GM13977 (cell line): Measurements from ENCODE around the gene C14orf93.
A peak's percentile ranks its signal among the peaks of the same experiment; 100 is the strongest.

Experiments used
- DNase-seq: peaks from one replicate; pipeline ENCODE4 v3.0.0; 2012; ENCODE audit warnings: low spot score
- in situ Hi-C: fragments of 300-500 bp; cut with MboI; formaldehyde crosslinking; loops from one replicate; pipeline ENCODE4 v1.12.0; 2022; ENCODE audit warnings: low sequenced_read_pairs, low pct_unique_long_range_greater_than_20kb, mixed read lengths, inconsistent platforms; ENCODE audit not compliant: unreplicated experiment
- TF ChIP-seq, protein P1 (sequence below): IDR thresholded peaks from 2 replicates; pipeline ENCODE4 v1.5.1; 2012; ENCODE audit warnings: mild to moderate bottlenecking, control low read depth; ENCODE audit not compliant: insufficient read depth; ENCODE audit errors: extremely low read depth, missing control alignments

C14orf93 gene

DNA sequence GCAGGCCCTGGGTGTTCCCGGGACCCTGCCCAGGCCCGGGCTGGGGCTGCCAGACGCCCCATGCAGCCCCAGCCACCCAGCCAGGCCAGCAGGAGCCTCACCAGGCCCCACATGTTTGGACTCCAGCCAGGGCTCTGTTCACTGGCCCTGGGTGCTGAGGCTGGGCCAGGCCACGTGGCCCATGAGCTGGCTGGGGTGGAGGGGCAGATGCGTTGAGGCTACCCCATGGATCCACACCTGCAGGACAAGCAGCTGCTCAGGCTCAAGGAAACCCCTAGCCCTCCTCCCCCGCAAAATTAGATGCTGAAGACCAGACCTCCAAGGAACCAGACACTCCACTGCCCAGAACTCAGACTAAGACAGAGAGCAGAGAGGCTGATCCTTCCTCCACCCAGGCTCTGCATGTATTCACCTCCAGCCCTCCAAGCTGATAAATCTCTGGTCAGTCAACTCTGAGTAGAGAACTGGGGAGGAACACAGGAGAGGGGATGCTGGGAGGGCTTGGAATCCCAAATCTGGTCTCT, 45.7 kb upstream of the C14orf93 start:
- TF ChIP-seq, protein P1, sequence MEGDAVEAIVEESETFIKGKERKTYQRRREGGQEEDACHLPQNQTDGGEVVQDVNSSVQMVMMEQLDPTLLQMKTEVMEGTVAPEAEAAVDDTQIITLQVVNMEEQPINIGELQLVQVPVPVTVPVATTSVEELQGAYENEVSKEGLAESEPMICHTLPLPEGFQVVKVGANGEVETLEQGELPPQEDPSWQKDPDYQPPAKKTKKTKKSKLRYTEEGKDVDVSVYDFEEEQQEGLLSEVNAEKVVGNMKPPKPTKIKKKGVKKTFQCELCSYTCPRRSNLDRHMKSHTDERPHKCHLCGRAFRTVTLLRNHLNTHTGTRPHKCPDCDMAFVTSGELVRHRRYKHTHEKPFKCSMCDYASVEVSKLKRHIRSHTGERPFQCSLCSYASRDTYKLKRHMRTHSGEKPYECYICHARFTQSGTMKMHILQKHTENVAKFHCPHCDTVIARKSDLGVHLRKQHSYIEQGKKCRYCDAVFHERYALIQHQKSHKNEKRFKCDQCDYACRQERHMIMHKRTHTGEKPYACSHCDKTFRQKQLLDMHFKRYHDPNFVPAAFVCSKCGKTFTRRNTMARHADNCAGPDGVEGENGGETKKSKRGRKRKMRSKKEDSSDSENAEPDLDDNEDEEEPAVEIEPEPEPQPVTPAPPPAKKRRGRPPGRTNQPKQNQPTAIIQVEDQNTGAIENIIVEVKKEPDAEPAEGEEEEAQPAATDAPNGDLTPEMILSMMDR = no peak
- DNase-seq = no peak
- in situ Hi-C loops = loop anchor here (10.0 kb wide), 1 partner anchor 81 kb away; no protein-coding TSS in a partner anchor

DNA sequence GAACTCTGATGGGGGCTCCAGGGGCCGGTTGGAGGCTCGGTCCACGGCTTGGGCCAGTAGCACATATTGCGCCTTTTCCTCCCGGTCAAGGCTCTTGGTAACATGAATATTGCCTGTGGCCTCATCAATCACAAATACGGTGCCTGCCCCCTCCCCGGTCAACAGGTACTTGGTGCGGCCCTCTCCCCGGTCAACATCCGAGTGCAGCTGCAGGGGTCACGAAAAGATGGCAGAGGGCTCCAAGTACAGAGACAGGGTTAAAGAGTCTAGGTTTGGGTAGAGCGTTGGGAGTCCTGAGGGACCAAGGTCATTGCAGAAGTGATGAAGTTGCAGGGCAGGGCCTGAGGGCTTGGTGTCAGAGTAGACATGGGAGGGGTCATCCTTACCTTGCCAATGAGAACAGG, 45.2 kb upstream of the C14orf93 start:
- in situ Hi-C loops = loop anchor here (10.0 kb wide), 1 partner anchor 80 kb away; no protein-coding TSS in a partner anchor
- TF ChIP-seq, protein P1 = no peak
- no peak for DNase-seq

DNA sequence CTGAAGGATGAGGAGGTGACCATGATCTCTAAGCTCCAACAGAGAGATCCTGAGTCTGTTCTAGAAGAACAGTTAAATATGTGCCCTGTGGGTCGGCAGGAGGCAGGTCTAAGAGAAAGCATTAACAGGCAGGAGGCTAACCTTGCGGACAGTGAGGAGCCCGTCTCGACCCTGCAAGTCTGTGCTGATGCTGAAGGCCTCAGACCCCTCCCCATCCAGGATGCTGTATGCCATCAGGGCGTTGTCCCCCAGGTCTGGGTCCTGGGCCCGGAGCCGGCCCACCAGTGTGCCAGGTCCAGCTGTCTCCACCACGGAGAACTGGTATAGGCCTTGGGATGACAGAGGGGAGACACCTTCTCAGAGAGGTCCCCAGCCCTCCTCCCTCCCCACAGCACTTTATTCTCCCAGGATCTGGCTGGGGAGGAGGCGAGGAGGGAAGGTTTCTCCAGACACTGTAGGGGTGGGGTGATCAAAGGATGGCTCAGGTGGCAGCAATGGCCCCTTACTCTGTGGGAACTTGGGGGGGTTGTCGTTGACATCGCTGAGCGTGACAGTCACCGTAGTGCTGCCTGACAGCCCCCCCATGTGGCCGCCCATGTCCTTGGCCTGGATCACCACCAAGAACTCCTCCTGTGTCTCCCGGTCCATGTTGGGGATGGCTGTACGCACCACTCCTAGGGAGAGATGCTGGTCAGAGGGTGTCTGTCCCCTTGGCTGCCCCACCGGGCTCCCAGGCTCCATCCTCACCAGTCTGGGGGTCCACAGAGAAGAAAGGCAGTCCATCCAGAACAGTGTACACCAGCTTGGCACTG, 44.3 kb upstream of the C14orf93 start:
- peak; percentile 62 for DNase-seq
- in situ Hi-C loops = loop anchor here (10.0 kb wide), 1 partner anchor 79 kb away; no protein-coding TSS in a partner anchor
- TF ChIP-seq, protein P1 = peak; percentile 46

DNA sequence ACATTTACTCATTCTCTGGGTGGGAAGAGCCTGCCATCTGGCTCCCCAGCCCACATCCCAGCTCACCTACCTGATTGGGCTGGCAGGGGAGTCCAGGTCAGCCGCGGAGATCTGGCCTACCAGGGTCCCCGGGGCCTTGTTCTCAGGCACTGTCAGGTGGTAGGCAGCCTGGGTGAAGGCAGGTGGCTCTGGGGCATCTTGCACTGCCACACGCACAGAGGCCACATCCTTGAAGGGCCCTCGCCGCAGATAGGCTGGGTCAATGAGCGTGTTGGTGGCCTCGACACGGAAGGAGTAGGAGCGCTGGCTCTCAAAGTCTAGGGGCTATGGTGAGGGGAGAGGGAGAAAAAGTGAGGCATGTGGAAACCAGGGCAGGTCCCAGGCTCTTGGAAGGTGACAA, 43.5 kb upstream of the C14orf93 start:
- TF ChIP-seq, protein P1 = no peak
- in situ Hi-C loops = loop anchor here (10.0 kb wide), 1 partner anchor 79 kb away; no protein-coding TSS in a partner anchor
- DNase-seq = no peak

DNA sequence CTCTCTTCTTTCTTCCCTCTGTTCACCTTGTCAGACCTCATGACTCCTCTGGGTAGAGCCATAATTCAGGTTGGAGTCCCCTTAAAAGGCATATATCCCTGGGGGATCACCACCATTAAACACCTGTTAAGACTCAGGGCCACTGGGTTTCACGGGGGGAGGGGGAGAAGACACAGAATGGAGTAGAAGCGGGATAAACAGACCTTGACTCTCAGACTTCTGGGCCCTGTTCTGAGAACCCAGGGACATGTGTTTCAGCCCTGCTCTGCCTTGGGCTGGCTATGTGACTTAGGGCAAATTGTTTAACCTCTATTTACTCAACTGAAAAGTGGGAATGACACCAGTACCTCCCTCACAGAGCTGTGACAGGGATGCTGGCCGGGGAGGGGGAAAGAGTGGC, 42.7 kb upstream of the C14orf93 start:
- no peak for DNase-seq
- in situ Hi-C loops = loop anchor here (10.0 kb wide), 1 partner anchor 78 kb away; no protein-coding TSS in a partner anchor
- TF ChIP-seq, protein P1 = no peak

DNA sequence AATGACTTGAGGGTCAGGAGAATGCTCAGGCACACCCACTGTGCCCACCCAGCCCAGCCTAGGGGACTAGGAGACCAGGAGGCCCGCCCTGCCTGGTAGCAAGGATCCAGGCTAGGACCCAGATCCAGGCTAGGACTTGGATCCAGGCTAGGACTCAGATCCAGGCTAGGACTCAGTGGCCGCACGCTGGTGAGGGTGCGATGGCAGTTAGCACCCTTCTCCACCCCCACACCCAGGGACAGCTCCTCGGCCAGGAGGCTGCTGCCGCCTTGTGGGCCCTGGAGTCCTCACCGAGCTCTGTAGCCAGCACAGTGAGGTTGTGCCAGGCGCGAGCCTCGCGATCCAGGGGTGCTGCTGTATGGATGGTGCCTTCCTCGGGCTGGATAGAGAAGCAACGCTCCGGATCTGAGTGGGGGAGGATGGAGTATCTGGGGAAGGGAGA, 42.3 kb upstream of the C14orf93 start:
- no peak for DNase-seq
- in situ Hi-C loops = loop anchor here (10.0 kb wide), 1 partner anchor 77 kb away; no protein-coding TSS in a partner anchor
- TF ChIP-seq, protein P1 = no peak
